K562 (cell line): ENCODE data around the gene ZBTB25. TPM values are rescaled to one million over a fixed set of nuclear protein-coding genes. Genes with fewer than 3 reads are reported as not detected.

Source experiments
- ATAC-seq: fragments of 200-7000 bp; cut with Tn5 transposase; 3 replicates; pipeline ENCODE4 v1.9.1; 2020; ENCODE audit warnings: moderate library complexity
- BruUV-seq: library from RNA; stranded (reverse); fragments of 400-500 nt; replicated peaks from 2 replicates; lab custom pipeline; 2021; lab: Mats Ljungman, UMichigan
- CTCF ChIA-PET: fragments of 300-600 bp; formaldehyde crosslinking; extraction: SDS; loops from one replicate; lab custom pipeline; 2021; ENCODE audit warnings: low intra/inter-chr PET ratio; lab: Yijun Ruan, JAX
- POLR2A ChIA-PET: fragments of 300-600, 350-650 bp; sonication (Branson Sonifier 250); formaldehyde crosslinking; extraction: SDS; loops from one replicate; lab custom pipeline; 2021; ENCODE audit warnings: antibody characterized with exemption, inconsistent platforms; lab: Yijun Ruan, JAX
- DNase-seq, 4 experiments: peaks; one replicate each; pipeline versions ENCODE4 v3.0.0 to v3.0.0-alpha.2; 2011 to 2018; ENCODE audit warnings: low spot score in 3 of 4, mixed read lengths in 3 of 4; ENCODE audit errors: extremely low read depth in 1 of 4
- FAIRE-seq: peaks from 2 replicates; lab custom pipeline; 2011; peaks lifted over from hg19 to GRCh38; lab: Jason Lieb, UNC
- H2AFZ ChIP-seq: 2 replicates; pipeline ENCODE4 v1.6.0; 2011; ENCODE audit warnings: low read depth, low read length, control low read depth, inconsistent platforms
- H3K27ac ChIP-seq: fragments of 200-600 bp; 3 replicates; pipeline ENCODE4 v1.8.0; 2011; ENCODE audit warnings: low read depth, mild to moderate bottlenecking, control low read depth, inconsistent platforms, low read length, moderate library complexity, mixed read lengths; ENCODE audit errors: extremely low read depth
- H3K27me3 ChIP-seq, 2 experiments: fragments of 300-600 bp in 1 of 2; 2 replicates in 1 of 2; 3 replicates in 1 of 2; pipeline versions ENCODE4 v1.6.0 to v1.8.0; 2011; ENCODE audit warnings: inconsistent platforms in 2 of 2, low read length in 2 of 2, mild to moderate bottlenecking in 1 of 2, mixed read lengths in 1 of 2, moderate library complexity in 1 of 2; ENCODE audit not compliant: control insufficient read depth in 2 of 2, insufficient read depth in 2 of 2
- H3K36me3 ChIP-seq: fragments of 300-600 bp; 3 replicates; pipeline ENCODE4 v1.8.0; 2011; ENCODE audit warnings: mild to moderate bottlenecking, low read length, inconsistent platforms; ENCODE audit not compliant: control insufficient read depth, insufficient read depth
- H3K4me1 ChIP-seq, 2 experiments: fragments of 200-600 bp in 1 of 2; replicated peaks in 1 of 2; 2 replicates in 1 of 2; 3 replicates in 1 of 2; pipeline versions ENCODE4 v1.5.1 to v1.8.0; 2011; ENCODE audit warnings: inconsistent platforms in 2 of 2, low read length in 2 of 2, mild to moderate bottlenecking in 1 of 2, mixed read lengths in 1 of 2, moderate library complexity in 1 of 2; ENCODE audit not compliant: control insufficient read depth in 2 of 2, insufficient read depth in 2 of 2
- H3K4me2 ChIP-seq: 2 replicates; pipeline ENCODE4 v1.6.1; 2011; ENCODE audit warnings: low read length, control low read depth, inconsistent platforms, mixed read lengths; ENCODE audit not compliant: insufficient read depth
- H3K4me3 ChIP-seq: fragments of 200-600 bp; sonication (generic), shearing (Covaris generic); 2 replicates; pipeline ENCODE4 v1.5.1; 2016; ENCODE audit warnings: control low read depth, inconsistent platforms
- H3K79me2 ChIP-seq: fragments of 200-600 bp; 3 replicates; pipeline ENCODE4 v1.8.0; 2011; ENCODE audit warnings: low read length, inconsistent platforms; ENCODE audit not compliant: control insufficient read depth, insufficient read depth
- H3K9ac ChIP-seq, 2 experiments: 2 replicates each; pipeline versions ENCODE4 v1.6.0 to v1.6.1; 2011; ENCODE audit warnings: low read depth in 2 of 2, low read length in 2 of 2, control low read depth in 1 of 2, inconsistent platforms in 1 of 2, mild to moderate bottlenecking in 1 of 2, mixed read lengths in 1 of 2; ENCODE audit not compliant: insufficient read depth in 1 of 2
- H3K9me1 ChIP-seq: one replicate; pipeline ENCODE4 v1.6.0; 2011; ENCODE audit warnings: inconsistent platforms, mild to moderate bottlenecking, low read length, moderate library complexity; ENCODE audit not compliant: control insufficient read depth, insufficient read depth
- H3K9me3 ChIP-seq: replicated peaks from 2 replicates; pipeline ENCODE4 v1.5.1; 2011; ENCODE audit warnings: low read depth, low read length, inconsistent platforms; ENCODE audit not compliant: control insufficient read depth, insufficient read depth
- H4K20me1 ChIP-seq: replicated peaks from 2 replicates; pipeline ENCODE4 v1.6.1; 2011; ENCODE audit warnings: low read length, inconsistent platforms, mixed read lengths; ENCODE audit not compliant: control insufficient read depth, insufficient read depth
- C11orf30 ChIP-seq: fragments of 450-650 bp; IDR thresholded peaks from 2 replicates; pipeline ENCODE4 v1.6.1; 2016; ENCODE audit warnings: low read depth, mild to moderate bottlenecking
- CHD2 ChIP-seq: IDR thresholded peaks from 2 replicates; pipeline ENCODE4 v1.6.1; 2011; ENCODE audit warnings: low read depth, low read length
- CHD4 ChIP-seq: fragments of 200-600 bp; sonication (generic); IDR thresholded peaks from 3 replicates; pipeline ENCODE4 v1.6.1; 2012; ENCODE audit warnings: low read depth, mild to moderate bottlenecking, mixed read lengths, low read length, inconsistent platforms; ENCODE audit not compliant: insufficient read depth, insufficient replicate concordance, poor library complexity, severe bottlenecking
- EZH2 ChIP-seq: IDR thresholded peaks from 2 replicates; pipeline ENCODE4 v1.6.1; 2012; ENCODE audit warnings: low read depth, mild to moderate bottlenecking, inconsistent platforms, low read length, borderline replicate concordance
- HINFP ChIP-seq: fragments of 450-650 bp; conservative IDR thresholded peaks from 2 replicates; pipeline ENCODE4 v1.6.1; 2016; ENCODE audit warnings: missing genetic modification characterization, low read depth, mild to moderate bottlenecking, control low read depth, missing compliant biosample characterization
- HMBOX1 ChIP-seq: sonication (generic); IDR thresholded peaks from 2 replicates; pipeline ENCODE4 v1.6.1; 2016
- MCM7 ChIP-seq, 2 experiments: fragments of 450-650 bp; IDR thresholded peaks; 2 replicates each; pipeline ENCODE4 v1.6.1; 2016 to 2018
- NFIX ChIP-seq: fragments of 250-450 bp; sonication (Bioruptor Pico); IDR thresholded peaks from 2 replicates; pipeline ENCODE4 v1.4.0; 2020; ENCODE audit warnings: low read depth, mild to moderate bottlenecking, moderate library complexity
- NUFIP1 ChIP-seq: fragments of 450-650 bp; IDR thresholded peaks from 2 replicates; pipeline ENCODE4 v1.6.1; 2018; ENCODE audit not compliant: partially characterized antibody
- RBM17 ChIP-seq: fragments of 200-400 bp; formaldehyde crosslinking; IDR thresholded peaks from 2 replicates; pipeline ENCODE4 v1.6.1; 2017; ENCODE audit warnings: low read depth, mild to moderate bottlenecking, low read length, borderline replicate concordance
- SAFB ChIP-seq: fragments of 200-400 bp; formaldehyde crosslinking; IDR thresholded peaks from 2 replicates; pipeline ENCODE4 v1.6.1; 2017; ENCODE audit warnings: low read depth, low read length, borderline replicate concordance
- THRA ChIP-seq: fragments of 450-650 bp; IDR thresholded peaks from 2 replicates; pipeline ENCODE4 v1.6.1; 2017; ENCODE audit warnings: mild to moderate bottlenecking, moderate library complexity
- XRCC4 ChIP-seq: IDR thresholded peaks from one replicate; pipeline ENCODE4 v1.6.1; 2011; ENCODE audit not compliant: insufficient read depth, insufficient read length; ENCODE audit errors: extremely low read depth
- YBX1 ChIP-seq: fragments of 450-650 bp; IDR thresholded peaks from 2 replicates; pipeline ENCODE4 v1.7.1; 2016; ENCODE audit warnings: mild to moderate bottlenecking
- ZBTB5 ChIP-seq: fragments of 450-650 bp; IDR thresholded peaks from 2 replicates; pipeline ENCODE4 v1.6.1; 2017; ENCODE audit warnings: antibody characterized with exemption
- ZKSCAN3 ChIP-seq: fragments of 250-450 bp; sonication (Bioruptor Pico); IDR thresholded peaks from 2 replicates; pipeline ENCODE4 v1.4.0; 2020
- ZZZ3 ChIP-seq: fragments of 450-650 bp; IDR thresholded peaks from 2 replicates; pipeline ENCODE4 v1.6.1; 2016; ENCODE audit warnings: antibody characterized with exemption, mild to moderate bottlenecking, moderate library complexity
- WGBS: fragments of 100-300 bp; shearing (Covaris generic); methylation state at CpG from one replicate; pipeline ENCODE4 v1.1.6; 2016; ENCODE audit warnings: low coverage, mixed read lengths; ENCODE audit not compliant: insufficient coverage; ENCODE audit errors: missing lambda C conversion rate; 5-methylcytosine and 5-hydroxymethylcytosine counted together
- in situ Hi-C: fragments of 300-500 bp; cut with MboI; formaldehyde crosslinking; loops from 4 replicates; pipeline ENCODE4 v1.15.0; 2018; ENCODE audit warnings: inconsistent platforms, mixed read lengths
- intact Hi-C: fragments of 100-400 bp; cut with micrococcal nuclease; formaldehyde crosslinking; loops from 2 replicates; pipeline ENCODE4 v1.14.2; 2022
- polyA plus RNA-seq, 8 experiments: library from polyadenylated mRNA; depleted of rRNA in 4 of 8; stranded (reverse) in 5 of 8; unstranded in 3 of 8; fragments of >200 nt; fragmentation: Nextera tagmentation in 2 of 8; fragmentation: Illumina TruSeq in 1 of 8; extraction: Ambion mirVana in 2 of 8; extraction: Trizol in 1 of 8; gene quantifications; 2 replicates each; pipeline versions ENCODE4 v1.2.1 to v1.2.3, GENCODE V29; 2011 to 2014; ENCODE audit warnings: inconsistent platforms in 1 of 8, missing spikeins in 1 of 8
- total RNA-seq, 7 experiments: library from RNA; depleted of rRNA in 6 of 7; stranded (reverse); fragments of >200 nt in 6 of 7; fragmentation: Illumina TruSeq in 2 of 7; extraction: Trizol in 2 of 7; gene quantifications; 2 replicates each; pipeline versions ENCODE4 v1.2.1 to v1.2.3, GENCODE V29; 2011 to 2021; ENCODE audit warnings: low replicate concordance in 1 of 7

Gene ZBTB25
- total and polyA plus RNA-seq, 9 of the 15 experiments (the other 6 are each of a cell fraction or from before 2014, with no cell fraction given) = 0.61 to 3.9 (median 2.3) TPM

GRCh38 chr14:64507376-64508156, 3.9 kb upstream of the ZBTB25 start:
- intact Hi-C loops = loop anchor here (5.0 kb wide), 1 partner anchor 40 kb away; the partner anchor contains the start of gene AKAP5
- peaks cover 21 to 36% of the 10 kb centered on the region in 2 experiments; a peak in 4 of 5 replicates for H3K4me1 ChIP-seq
- TF ChIP-seq HMBOX1 (no peak), EZH2 (no peak), HINFP (tag) (no peak), SAFB (no peak), XRCC4 (no peak), YBX1 (no peak), CHD4 (no peak), CHD2 (no peak), THRA (no peak), C11orf30 (no peak), RBM17 (no peak), ZBTB5 (no peak), ZKSCAN3 (CRISPR knock-in tag) (no peak), MCM7 (IDR thresholded peaks at IDR 0.05) (no peak), ZZZ3 (no peak), NUFIP1 (no peak), NFIX (no peak)

More at GRCh38 chr14:64507376-64508156, 3.9 kb upstream of the ZBTB25 start:
- peaks cover 62% of the 10 kb centered on the region for H3K79me2 ChIP-seq
- no peak overlapping the region; the same call in 1 of the 3 replicates for H3K27ac ChIP-seq
- POLR2A ChIA-PET = interaction anchor here (1.1 kb wide), 1 partner anchor 16 kb away, joined by 3 read pairs; no protein-coding TSS in a partner anchor
- peak; percentile 54 for FAIRE-seq
- H3K9ac ChIP-seq = peak overlapping the region in 1 of 2 experiments; percentile 27; a peak in 1 of 4 replicates
- in situ Hi-C loops = no loop called here
- CTCF ChIA-PET = no interaction called here
- H2AFZ ChIP-seq = no peak overlapping the region
- H3K27me3 ChIP-seq = no peaks in the 10 kb centered on the region
- H3K9me3 ChIP-seq = no peaks in the 10 kb centered on the region
- BruUV-seq = no TSS peak
- ATAC-seq = no peak
- WGBS = 17% methylated on average over 3 of the region's 4 CpGs
- no peaks in the 10 kb centered on the region for H3K9me1 ChIP-seq
- no peaks in the 10 kb centered on the region for H4K20me1 ChIP-seq
- H3K36me3 ChIP-seq = no peaks in the 10 kb centered on the region
- H3K4me2 ChIP-seq = peak overlapping the region; percentile 67
- H3K4me3 ChIP-seq = no peak overlapping the region
- DNase-seq = peak in 2 of 4 experiments; percentile 12 to 36
